Smooth muscle cell (in vitro differentiated cells): ENCODE data around the gene B9D1. TPM values are rescaled to one million over a fixed set of nuclear protein-coding genes. Genes with fewer than 3 reads are reported as not detected.

ENCODE experiments used
- DNase-seq: peaks from one replicate; lab custom pipeline; 2025; ENCODE audit not compliant: unreplicated experiment; lab: John Stamatoyannopoulos, UW
- H2AFZ ChIP-seq: fragments of 200-600 bp; sonication (generic); 2 replicates; pipeline ENCODE4 v1.6.0; 2016; ENCODE audit warnings: antibody characterized with exemption, low read depth, mild to moderate bottlenecking
- H3F3A ChIP-seq: fragments of 200-600 bp; sonication (generic); 2 replicates; pipeline ENCODE4 v1.6.0; 2017; ENCODE audit warnings: antibody characterized with exemption, low read depth
- H3K27ac ChIP-seq: fragments of 200-600 bp; sonication (generic); 2 replicates; pipeline ENCODE4 v1.5.1; 2016; ENCODE audit warnings: low read depth, mild to moderate bottlenecking
- H3K27me3 ChIP-seq: fragments of 200-600 bp; sonication (generic); 2 replicates; pipeline ENCODE4 v1.6.1; 2016; ENCODE audit warnings: low read depth, mild to moderate bottlenecking
- H3K36me3 ChIP-seq: fragments of 200-600 bp; sonication (generic); 2 replicates; pipeline ENCODE4 v1.5.1; 2016; ENCODE audit warnings: low read depth
- H3K4me1 ChIP-seq: fragments of 200-600 bp; sonication (generic); 2 replicates; pipeline ENCODE4 v1.5.1; 2016; ENCODE audit warnings: low read depth
- H3K4me2 ChIP-seq: fragments of 200-600 bp; sonication (generic); 2 replicates; pipeline ENCODE4 v1.6.0; 2016; ENCODE audit warnings: mild to moderate bottlenecking
- H3K4me3 ChIP-seq: fragments of 200-600 bp; sonication (generic); 2 replicates; pipeline ENCODE4 v1.5.1; 2016; ENCODE audit warnings: mild to moderate bottlenecking
- H3K79me2 ChIP-seq: fragments of 200-600 bp; sonication (generic); 2 replicates; pipeline ENCODE4 v1.6.0; 2016; ENCODE audit warnings: low read depth, mild to moderate bottlenecking
- H3K9ac ChIP-seq: fragments of 200-600 bp; sonication (generic); 2 replicates; pipeline ENCODE4 v1.6.0; 2016; ENCODE audit warnings: low read depth
- H3K9me3 ChIP-seq: fragments of 200-600 bp; sonication (generic); replicated peaks from 2 replicates; pipeline ENCODE4 v1.5.1; 2016; ENCODE audit warnings: low read depth
- H4K20me1 ChIP-seq: fragments of 200-600 bp; sonication (generic); 2 replicates; pipeline ENCODE4 v1.6.0; 2016; ENCODE audit warnings: low read depth
- CTCF ChIP-seq: fragments of 200-600 bp; sonication (generic); IDR thresholded peaks from 2 replicates; pipeline ENCODE4 v1.5.1; 2017; ENCODE audit warnings: borderline replicate concordance, mild to moderate bottlenecking, antibody characterized with exemption; ENCODE audit not compliant: insufficient read depth, poor library complexity, severe bottlenecking
- WGBS: methylation state at CpG from one replicate; pipeline ENCODE4 v1.1.7; 2016; ENCODE audit warnings: low lambda C conversion rate; 5-methylcytosine and 5-hydroxymethylcytosine counted together
- polyA plus RNA-seq: library from polyadenylated mRNA; unstranded; fragments of >200 nt; fragmentation: Nextera tagmentation; extraction: Ambion mirVana; gene quantifications from 2 replicates; pipeline ENCODE4 v1.2.1, GENCODE V29; 2016
- total RNA-seq: library from RNA; depleted of rRNA; stranded (reverse); fragments of >200 nt; gene quantifications from 2 replicates; pipeline ENCODE4 v1.2.3, GENCODE V29; 2014

The B9D1 gene
- total and polyA plus RNA-seq, 2 experiments from 2014 or later: 21.9 to 45.5 TPM

- no peak for TF ChIP-seq CTCF
- H3K36me3 ChIP-seq: no peaks in the 10 kb centered on the region
- no peaks in the 10 kb centered on the region for H4K20me1 ChIP-seq
- H3K79me2 ChIP-seq: no peaks in the 10 kb centered on the region
- no peak overlapping the region for H3K4me2 ChIP-seq
- 96% methylated on average over 7 of the region's 7 CpGs for WGBS
- no peaks in the 10 kb centered on the region for H3K9me3 ChIP-seq
- H3K4me3 ChIP-seq: no peak overlapping the region
- no peak overlapping the region for H3K27ac ChIP-seq
- H2AFZ ChIP-seq: no peak overlapping the region
- no peaks in the 10 kb centered on the region for H3K4me1 ChIP-seq
- H3K27me3 ChIP-seq: no peaks in the 10 kb centered on the region
- no peak for DNase-seq
- peaks cover 12% of the 10 kb centered on the region for H3F3A ChIP-seq
- no peak overlapping the region for H3K9ac ChIP-seq
These were observed 8.9 kb upstream of the B9D1 start for GRCh38 chr17:19371259-19372010.

- Histone ChIP-seq H2AFZ (no peak overlapping the region), H3K9ac (no peak overlapping the region), H3K4me3 (no peak overlapping the region), H3K4me1 (no peaks in the 10 kb centered on the region), H4K20me1 (no peaks in the 10 kb centered on the region), H3K9me3 (no peaks in the 10 kb centered on the region), H3K27me3 (no peaks in the 10 kb centered on the region), H3K27ac (no peak overlapping the region), H3K36me3 (no peaks in the 10 kb centered on the region), H3K4me2 (no peak overlapping the region), H3F3A (peaks cover 12% of the 10 kb centered on the region), H3K79me2 (no peaks in the 10 kb centered on the region)
- no peak for TF ChIP-seq CTCF
- DNase-seq: no peak
- WGBS: 88% methylated on average over 5 of the region's 7 CpGs
These were observed 8.0 kb upstream of the B9D1 start for GRCh38 chr17:19370493-19370960.

- Histone ChIP-seq H3K27me3 (no peaks in the 10 kb centered on the region), H3K36me3 (no peaks in the 10 kb centered on the region), H2AFZ (no peak overlapping the region), H3K9ac (no peak overlapping the region), H3K79me2 (no peaks in the 10 kb centered on the region), H3K4me3 (no peak overlapping the region), H3K4me1 (no peaks in the 10 kb centered on the region), H3K27ac (no peak overlapping the region), H4K20me1 (no peaks in the 10 kb centered on the region), H3K9me3 (no peaks in the 10 kb centered on the region), H3K4me2 (no peak overlapping the region), H3F3A (peaks cover 11% of the 10 kb centered on the region)
- WGBS: 95% methylated on average over 12 of the region's 12 CpGs
- TF ChIP-seq CTCF: no peak
- no peak for DNase-seq
These were observed 7.4 kb upstream of the B9D1 start for GRCh38 chr17:19369846-19370492.
